ENCODE results near the gene USP48. TPM values are rescaled to one million over a fixed set of nuclear protein-coding genes. Genes with fewer than 3 reads are reported as not detected.

Gene USP48
- total and polyA plus RNA-seq, 10 donors: 17.5 to 105 (median 82.4) TPM

DNA sequence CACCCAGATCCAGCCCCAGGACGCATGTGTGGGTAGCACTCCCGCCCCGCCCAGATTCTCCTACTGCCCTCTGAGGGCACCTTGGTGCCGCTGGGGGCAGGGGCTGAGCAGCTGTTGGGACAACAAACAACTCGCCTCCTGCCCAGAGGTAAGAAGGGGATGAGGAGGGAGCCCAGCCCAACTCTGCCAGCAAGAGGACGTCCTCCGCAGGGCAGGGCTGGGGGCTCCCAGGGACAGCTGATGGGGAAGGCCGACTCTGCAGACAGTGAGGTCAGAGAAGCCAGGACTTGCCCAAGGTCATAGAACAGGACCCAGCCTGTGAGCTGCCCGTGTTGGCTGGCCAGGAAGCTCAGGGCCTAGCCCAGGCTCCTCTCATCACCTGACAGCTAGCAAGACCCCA, 132.5 kb downstream of the USP48 start:
- no peak for DNase-seq
- Histone ChIP-seq H3K9me3 (no peaks in the 10 kb centered on the region), H3K4me1 (peaks cover 7 to 23% (median 12%) of the 10 kb centered on the region in 6 donors), H3K27me3 (replicated peaks in 1 of 7) (peaks cover 0 to 78% (median 9%) of the 10 kb centered on the region in 7 donors), H3K36me3 (no peaks in the 10 kb centered on the region), H3K4me3 (no peak overlapping the region), H3K27ac (no peak overlapping the region)
- intact Hi-C loops (cut with DNase I; ENCODE audit: low total_unique reads): no loop called here
- TF ChIP-seq, protein P1, sequence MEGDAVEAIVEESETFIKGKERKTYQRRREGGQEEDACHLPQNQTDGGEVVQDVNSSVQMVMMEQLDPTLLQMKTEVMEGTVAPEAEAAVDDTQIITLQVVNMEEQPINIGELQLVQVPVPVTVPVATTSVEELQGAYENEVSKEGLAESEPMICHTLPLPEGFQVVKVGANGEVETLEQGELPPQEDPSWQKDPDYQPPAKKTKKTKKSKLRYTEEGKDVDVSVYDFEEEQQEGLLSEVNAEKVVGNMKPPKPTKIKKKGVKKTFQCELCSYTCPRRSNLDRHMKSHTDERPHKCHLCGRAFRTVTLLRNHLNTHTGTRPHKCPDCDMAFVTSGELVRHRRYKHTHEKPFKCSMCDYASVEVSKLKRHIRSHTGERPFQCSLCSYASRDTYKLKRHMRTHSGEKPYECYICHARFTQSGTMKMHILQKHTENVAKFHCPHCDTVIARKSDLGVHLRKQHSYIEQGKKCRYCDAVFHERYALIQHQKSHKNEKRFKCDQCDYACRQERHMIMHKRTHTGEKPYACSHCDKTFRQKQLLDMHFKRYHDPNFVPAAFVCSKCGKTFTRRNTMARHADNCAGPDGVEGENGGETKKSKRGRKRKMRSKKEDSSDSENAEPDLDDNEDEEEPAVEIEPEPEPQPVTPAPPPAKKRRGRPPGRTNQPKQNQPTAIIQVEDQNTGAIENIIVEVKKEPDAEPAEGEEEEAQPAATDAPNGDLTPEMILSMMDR (IDR thresholded peaks at IDR 0.05 in 8 of 11, conservative IDR thresholded peaks at IDR 0.05 in 3 of 11): no peak
- no peak for TF ChIP-seq POLR2A (IDR thresholded peaks at IDR 0.05)
- no peak for TF ChIP-seq POLR2AphosphoS5 (IDR thresholded peaks at IDR 0.05)
- 71 to 90% (median 82%) methylated on average over 4 to 9 of the region's 9 CpGs for WGBS, 5 donors

DNA sequence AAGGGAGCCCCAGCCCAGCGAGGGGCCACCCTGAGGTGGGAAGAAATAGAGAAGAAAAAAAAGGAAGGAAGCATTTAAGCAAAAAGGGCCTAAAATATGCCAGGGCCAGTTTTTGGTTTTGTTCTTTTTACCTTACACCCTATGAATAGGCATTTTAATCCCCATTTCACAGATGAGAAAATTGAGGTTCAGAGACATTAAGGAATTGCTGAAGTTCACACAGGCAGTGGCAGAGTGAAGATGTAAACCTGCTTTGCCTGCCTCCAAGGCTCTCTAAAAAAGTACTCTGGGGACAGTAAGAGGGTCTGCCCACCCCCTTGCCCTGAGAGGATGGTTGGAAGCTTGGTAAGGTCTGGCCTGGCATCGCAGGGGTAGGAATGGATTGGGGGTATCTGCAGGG, 133.6 kb downstream of the USP48 start:
- TF ChIP-seq POLR2A (IDR thresholded peaks at IDR 0.05) (no peak), POLR2AphosphoS5 (IDR thresholded peaks at IDR 0.05) (no peak)
- TF ChIP-seq, protein P1 (IDR thresholded peaks at IDR 0.05 in 8 of 11, conservative IDR thresholded peaks at IDR 0.05 in 3 of 11): no peak
- H3K27ac ChIP-seq: no peak overlapping the region
- WGBS, 5 donors: 36 to 66% (median 46%) methylated on average over 2 of the region's 2 CpGs
- H3K4me1 ChIP-seq: peaks cover 7 to 23% (median 12%) of the 10 kb centered on the region in 6 donors
- H3K4me3 ChIP-seq: no peak overlapping the region
- intact Hi-C loops (cut with DNase I; ENCODE audit: low total_unique reads): no loop called here
- DNase-seq: no peak
- no peaks in the 10 kb centered on the region for H3K36me3 ChIP-seq
- H3K9me3 ChIP-seq: no peaks in the 10 kb centered on the region
- peaks cover 0 to 87% (median 9%) of the 10 kb centered on the region in 7 donors for H3K27me3 ChIP-seq (replicated peaks in 1 of 7)

DNA sequence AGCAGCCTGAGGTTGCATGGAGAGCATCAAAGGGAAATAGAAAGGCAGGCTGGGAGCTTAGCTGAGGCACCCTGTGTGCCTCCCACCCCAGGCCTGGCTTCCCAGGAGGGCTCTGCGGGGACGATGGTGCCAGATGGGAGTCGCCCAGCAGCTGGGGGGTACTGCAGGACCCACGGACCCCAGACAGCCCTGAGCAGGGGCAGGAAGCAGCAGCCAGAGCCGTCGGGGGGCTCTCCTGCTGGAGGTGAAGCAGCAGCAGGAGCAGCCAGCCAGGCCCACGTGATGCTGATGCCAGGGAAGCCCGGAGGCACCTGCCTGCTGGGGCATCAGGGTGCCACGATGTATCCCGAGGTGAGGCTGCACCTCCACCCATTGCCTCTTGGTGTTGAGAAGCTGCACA, 134.2 kb downstream of the USP48 start:
- 56 to 69% (median 61%) methylated on average over 5 to 10 of the region's 10 CpGs for WGBS, 5 donors
- intact Hi-C loops (cut with DNase I; ENCODE audit: low total_unique reads): no loop called here
- no peaks in the 10 kb centered on the region for H3K9me3 ChIP-seq
- no peak overlapping the region for H3K4me3 ChIP-seq
- H3K27ac ChIP-seq: no peak overlapping the region
- peaks cover 0 to 92% (median 9%) of the 10 kb centered on the region in 7 donors for H3K27me3 ChIP-seq (replicated peaks in 1 of 7)
- H3K4me1 ChIP-seq: peaks cover 7 to 23% (median 12%) of the 10 kb centered on the region in 6 donors
- TF ChIP-seq, protein P1 (IDR thresholded peaks at IDR 0.05 in 8 of 11, conservative IDR thresholded peaks at IDR 0.05 in 3 of 11): no peak
- no peak for TF ChIP-seq POLR2A (IDR thresholded peaks at IDR 0.05)
- no peak for TF ChIP-seq POLR2AphosphoS5 (IDR thresholded peaks at IDR 0.05)
- no peak for DNase-seq
- no peaks in the 10 kb centered on the region for H3K36me3 ChIP-seq

DNA sequence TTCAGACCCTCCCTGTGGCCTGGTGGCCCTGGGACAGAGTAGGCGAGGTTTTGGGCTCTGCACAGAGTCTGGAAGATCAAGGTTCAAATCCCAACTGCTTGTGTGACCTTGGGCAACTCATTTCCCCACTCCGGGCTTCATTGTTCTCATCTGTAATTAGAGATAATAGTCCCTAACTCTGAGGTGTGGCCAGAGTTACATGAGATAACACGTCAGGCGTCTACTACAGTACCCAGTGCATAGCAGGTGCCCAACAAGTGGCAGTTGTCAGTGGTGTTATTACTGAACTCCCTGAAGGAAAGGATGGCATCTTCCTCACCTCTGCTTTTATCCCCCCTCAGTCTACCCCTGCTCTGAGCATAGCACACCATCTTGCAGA, 134.6 kb downstream of the USP48 start:
- Histone ChIP-seq H3K36me3 (no peaks in the 10 kb centered on the region), H3K4me3 (no peak overlapping the region), H3K27ac (no peak overlapping the region), H3K4me1 (peaks cover 7 to 23% (median 12%) of the 10 kb centered on the region in 6 donors), H3K27me3 (replicated peaks in 1 of 7) (peaks cover 0 to 97% (median 9%) of the 10 kb centered on the region in 7 donors), H3K9me3 (no peaks in the 10 kb centered on the region)
- TF ChIP-seq, protein P1 (IDR thresholded peaks at IDR 0.05 in 8 of 11, conservative IDR thresholded peaks at IDR 0.05 in 3 of 11): no peak
- TF ChIP-seq POLR2A (IDR thresholded peaks at IDR 0.05): no peak
- TF ChIP-seq POLR2AphosphoS5 (IDR thresholded peaks at IDR 0.05): no peak
- intact Hi-C loops (cut with DNase I; ENCODE audit: low total_unique reads): no loop called here
- WGBS, 5 donors: 46 to 65% (median 59%) methylated on average over 4 of the region's 4 CpGs
- no peak for DNase-seq

Data from spleen (tissue), 11 donors.